KOPT-K1 (cell line): ENCODE measurements around the gene WDR73.

Experiments
- H3K27ac ChIP-seq: fragments of 200-600 bp; sonication (generic); 2 replicates; pipeline ENCODE4 v1.5.1; 2016; ENCODE audit warnings: antibody characterized with exemption, mild to moderate bottlenecking, low read depth, low read length; ENCODE audit not compliant: poor library complexity, severe bottlenecking
- H3K36me3 ChIP-seq: fragments of 200-600 bp; sonication (generic); 2 replicates; pipeline ENCODE4 v1.5.1; 2017; ENCODE audit warnings: antibody characterized with exemption, mild to moderate bottlenecking, low read length, moderate library complexity; ENCODE audit not compliant: insufficient read depth
- H3K9me3 ChIP-seq: fragments of 200-600 bp; sonication (generic); 2 replicates; pipeline ENCODE4 v1.5.1; 2017; ENCODE audit warnings: antibody characterized with exemption, low read length, mild to moderate bottlenecking; ENCODE audit not compliant: insufficient read depth, poor library complexity, severe bottlenecking

WDR73 gene

GRCh38 chr15:84668221-84668982 is 14.3 kb upstream of the WDR73 start:
- no peaks in the 10 kb centered on the region for H3K9me3 ChIP-seq
- H3K36me3 ChIP-seq: peaks cover 73% of the 10 kb centered on the region
- no peak overlapping the region for H3K27ac ChIP-seq

GRCh38 chr15:84666373-84666772 is 12.3 kb upstream of the WDR73 start:
- H3K27ac ChIP-seq: no peak overlapping the region
- peaks cover 73% of the 10 kb centered on the region for H3K36me3 ChIP-seq
- no peaks in the 10 kb centered on the region for H3K9me3 ChIP-seq

GRCh38 chr15:84661001-84661400 is 6.9 kb upstream of the WDR73 start:
- H3K9me3 ChIP-seq: no peaks in the 10 kb centered on the region
- H3K36me3 ChIP-seq: peaks cover 19% of the 10 kb centered on the region
- H3K27ac ChIP-seq: no peak overlapping the region

- Histone ChIP-seq H3K9me3 (no peaks in the 10 kb centered on the region), H3K36me3 (peaks cover 10% of the 10 kb centered on the region), H3K27ac (no peak overlapping the region)
Observed at GRCh38 chr15:84659904-84660781, 6.1 kb upstream of the WDR73 start.

GRCh38 chr15:84658788-84659411 is 4.8 kb upstream of the WDR73 start:
- Histone ChIP-seq H3K36me3 (no peaks in the 10 kb centered on the region), H3K9me3 (no peaks in the 10 kb centered on the region), H3K27ac (peak overlapping the region; percentile 57)

GRCh38 chr15:84658080-84658787 is 4.2 kb upstream of the WDR73 start, which contains the start of gene NMB:
NMB (minus strand) TSS chr15:84658199; CDS start chr15:84658152, 47 bp downstream.
- Histone ChIP-seq H3K36me3 (no peaks in the 10 kb centered on the region), H3K27ac (peak within 1 kb of the TSS; percentile 57), H3K9me3 (no peaks in the 10 kb centered on the region)

GRCh38 chr15:84657748-84658079 is 3.6 kb upstream of the WDR73 start:
- Histone ChIP-seq H3K9me3 (no peaks in the 10 kb centered on the region), H3K27ac (peak overlapping the region; percentile 57), H3K36me3 (peaks cover 1% of the 10 kb centered on the region; the same call in 1 of the 2 replicates)

GRCh38 chr15:84656972-84657371 is 2.9 kb upstream of the WDR73 start:
- Histone ChIP-seq H3K36me3 (peaks cover 9% of the 10 kb centered on the region; the same call in 1 of the 2 replicates), H3K27ac (no peak overlapping the region), H3K9me3 (no peaks in the 10 kb centered on the region)

GRCh38 chr15:84654689-84655453 is 788 bp upstream of the WDR73 start:
- Histone ChIP-seq H3K36me3 (peaks cover 26% of the 10 kb centered on the region; the same call in 1 of the 2 replicates), H3K27ac (peak overlapping the region; percentile 73), H3K9me3 (no peaks in the 10 kb centered on the region)

- peak overlapping the region; percentile 73 for H3K27ac ChIP-seq
- no peaks in the 10 kb centered on the region for H3K9me3 ChIP-seq
- H3K36me3 ChIP-seq: peaks cover 39% of the 10 kb centered on the region
Observed at GRCh38 chr15:84653584-84653909, 536 bp downstream of the WDR73 start.

GRCh38 chr15:84649706-84650105 is 4.4 kb downstream of the WDR73 start:
- no peak overlapping the region for H3K27ac ChIP-seq
- peaks cover 77% of the 10 kb centered on the region for H3K36me3 ChIP-seq
- H3K9me3 ChIP-seq: no peaks in the 10 kb centered on the region

GRCh38 chr15:84648539-84648938 is 5.5 kb downstream of the WDR73 start:
- Histone ChIP-seq H3K27ac (no peak overlapping the region), H3K9me3 (no peaks in the 10 kb centered on the region), H3K36me3 (peaks cover 89% of the 10 kb centered on the region)

GRCh38 chr15:84647726-84648125 is 6.4 kb downstream of the WDR73 start:
- no peaks in the 10 kb centered on the region for H3K9me3 ChIP-seq
- peaks cover 96% of the 10 kb centered on the region for H3K36me3 ChIP-seq
- no peak overlapping the region for H3K27ac ChIP-seq

GRCh38 chr15:84645997-84646396 is 8.1 kb downstream of the WDR73 start:
- Histone ChIP-seq H3K27ac (no peak overlapping the region), H3K9me3 (no peaks in the 10 kb centered on the region), H3K36me3 (peaks cover 97% of the 10 kb centered on the region)
